Liver (tissue), 9 donors: ENCODE measurements around the gene TARS2. TPM values are rescaled to one million over a fixed set of nuclear protein-coding genes. Genes with fewer than 3 reads are reported as not detected.

ENCODE experiments used
- DNase-seq: peaks from one replicate; pipeline ENCODE4 v3.0.0-alpha.2; 2017; ENCODE audit warnings: low spot score
- H3K27ac ChIP-seq, 2 donors: one replicate each; pipeline ENCODE4 v1.7.0; 2013; ENCODE audit warnings: inconsistent platforms in 2 of 2, low read length in 2 of 2, control low read depth in 1 of 2, low read depth in 1 of 2, mild to moderate bottlenecking in 1 of 2
- H3K27me3 ChIP-seq, 4 donors: one replicate each; pipeline versions ENCODE4 v1.6.1 to v1.7.0; 2013; ENCODE audit warnings: low read length in 3 of 4, inconsistent platforms in 1 of 4, mild to moderate bottlenecking in 1 of 4, moderate library complexity in 1 of 4; ENCODE audit not compliant: control insufficient read depth in 4 of 4, insufficient read depth in 4 of 4
- H3K36me3 ChIP-seq, 4 donors: one replicate each; pipeline versions ENCODE4 v1.6.1 to v1.7.0; 2013; ENCODE audit warnings: low read length in 3 of 4, mild to moderate bottlenecking in 3 of 4, low read depth in 1 of 4, moderate library complexity in 1 of 4; ENCODE audit not compliant: control insufficient read depth in 4 of 4, insufficient read depth in 3 of 4
- H3K4me1 ChIP-seq, 4 donors: one replicate each; pipeline versions ENCODE4 v1.6.1 to v1.7.0; 2013; ENCODE audit warnings: low read length in 3 of 4, mild to moderate bottlenecking in 3 of 4, moderate library complexity in 1 of 4; ENCODE audit not compliant: control insufficient read depth in 4 of 4, insufficient read depth in 4 of 4
- H3K4me3 ChIP-seq, 3 donors: one replicate each; pipeline versions ENCODE4 v1.6.1 to v1.7.0; 2013; ENCODE audit warnings: low read length in 3 of 3, control low read depth in 1 of 3, low read depth in 1 of 3, mild to moderate bottlenecking in 1 of 3
- H3K9ac ChIP-seq, 2 donors: one replicate each; pipeline ENCODE4 v1.7.0; 2013; ENCODE audit warnings: low read length in 2 of 2, mild to moderate bottlenecking in 2 of 2, moderate library complexity in 2 of 2, control low read depth in 1 of 2, low read depth in 1 of 2
- H3K9me3 ChIP-seq, 4 donors: one replicate each; pipeline versions ENCODE4 v1.6.1 to v1.7.0; 2013; ENCODE audit warnings: low read length in 3 of 4; ENCODE audit not compliant: control insufficient read depth in 4 of 4
- ATF3 ChIP-seq: IDR thresholded peaks from 2 replicates; pipeline ENCODE4 v1.6.1; 2016; ENCODE audit warnings: antibody characterized with exemption
- EGR1 ChIP-seq, 2 donors: IDR thresholded peaks; 2 replicates each; pipeline ENCODE4 v1.6.1; 2016 to 2018; ENCODE audit warnings: antibody characterized with exemption in 2 of 2, low read depth in 2 of 2
- FOXA1 ChIP-seq: IDR thresholded peaks from 2 replicates; pipeline ENCODE4 v1.6.1; 2016; ENCODE audit warnings: antibody characterized with exemption
- GABPA ChIP-seq, 2 donors: IDR thresholded peaks in 1 of 2; conservative IDR thresholded peaks in 1 of 2; 2 replicates each; pipeline ENCODE4 v1.6.1; 2016; ENCODE audit warnings: antibody characterized with exemption in 2 of 2, mild to moderate bottlenecking in 1 of 2, moderate library complexity in 1 of 2
- HNF4A ChIP-seq, 2 donors: conservative IDR thresholded peaks; 2 replicates each; pipeline ENCODE4 v1.6.1; 2016; ENCODE audit warnings: antibody characterized with exemption in 2 of 2, mild to moderate bottlenecking in 2 of 2
- JUND ChIP-seq, 2 donors: IDR thresholded peaks; 2 replicates each; pipeline ENCODE4 v1.6.1; 2016; ENCODE audit warnings: antibody characterized with exemption in 2 of 2
- RAD21 ChIP-seq, 2 donors: IDR thresholded peaks; 2 replicates each; pipeline ENCODE4 v1.6.1; 2016; ENCODE audit warnings: antibody characterized with exemption in 2 of 2, mild to moderate bottlenecking in 2 of 2
- REST ChIP-seq: IDR thresholded peaks from 2 replicates; pipeline ENCODE4 v1.6.1; 2016; ENCODE audit warnings: antibody characterized with exemption, mild to moderate bottlenecking
- RXRA ChIP-seq, 2 donors: IDR thresholded peaks; 2 replicates each; pipeline ENCODE4 v1.6.1; 2017 to 2018; ENCODE audit warnings: antibody characterized with exemption in 2 of 2, mild to moderate bottlenecking in 1 of 2
- SP1 ChIP-seq: IDR thresholded peaks from 2 replicates; pipeline ENCODE4 v1.6.1; 2018; ENCODE audit warnings: antibody characterized with exemption, mild to moderate bottlenecking
- TAF1 ChIP-seq: conservative IDR thresholded peaks from 2 replicates; pipeline ENCODE4 v1.6.1; 2016; ENCODE audit warnings: antibody characterized with exemption, mild to moderate bottlenecking
- WGBS: extraction: QIAGEN DNeasy Blood & Tissue Kit; methylation state at CpG from one replicate; pipeline ENCODE4 v1.1.7; 2013; 5-methylcytosine and 5-hydroxymethylcytosine counted together
- polyA plus RNA-seq, 2 donors: library from polyadenylated mRNA; stranded (reverse) in 1 of 2; unstranded in 1 of 2; fragments of 200-250 nt in 1 of 2; fragments of >200 nt in 1 of 2; fragmentation: Nextera tagmentation in 1 of 2; extraction: Ambion mirVana in 1 of 2; gene quantifications; one replicate each; pipeline versions ENCODE4 v1.2.1 to v1.2.3, GENCODE V29; 2013 to 2015
- total RNA-seq, 2 donors: library from RNA; depleted of rRNA; stranded (reverse); fragments of >200 nt; gene quantifications; one replicate each; pipeline ENCODE4 v1.2.3, GENCODE V29; 2014
- TF ChIP-seq, protein P1 (sequence below): IDR thresholded peaks from 2 replicates; pipeline ENCODE4 v1.6.1; 2016; ENCODE audit warnings: antibody characterized with exemption
- donor health status: healthy.
- donor health status: healthy.
- donor health status: healthy.
- donor health status: healthy.
- donor health status: healthy.

The TARS2 gene
- total and polyA plus RNA-seq, 4 donors: 10.9 to 20.8 (median 18.6) TPM

DNA sequence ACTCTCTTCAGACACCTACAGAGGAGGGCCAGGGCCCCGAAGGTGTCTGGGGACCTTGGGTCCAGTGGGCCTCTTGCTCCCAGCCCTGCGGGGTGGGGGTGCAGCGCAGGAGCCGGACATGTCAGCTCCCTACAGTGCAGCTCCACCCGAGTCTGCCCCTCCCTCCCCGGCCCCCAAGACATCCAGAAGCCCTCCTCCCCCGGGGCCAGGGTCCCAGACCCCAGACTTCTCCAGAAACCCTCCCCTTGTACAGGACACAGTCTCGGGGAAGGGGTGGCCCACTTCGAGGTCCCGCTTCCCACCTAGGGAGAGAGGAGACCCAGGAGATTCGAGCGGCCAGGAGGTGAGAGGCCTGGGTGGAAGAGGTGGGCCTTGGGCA is 65.7 kb downstream of the TARS2 start:
- H3K27ac ChIP-seq: peak overlapping the region; percentile 69 to 80
- H3K36me3 ChIP-seq: peaks cover 0 to 11% (median 4%) of the 10 kb centered on the region in 4 donors
- H3K9ac ChIP-seq: peak overlapping the region in 1 of 2 donors; percentile 30
- DNase-seq: no peak
- H3K4me3 ChIP-seq: no peak overlapping the region
- TF ChIP-seq HNF4A (conservative IDR thresholded peaks at IDR 0.05) (no peak), EGR1 (IDR thresholded peaks at IDR 0.05; ENCODE audit: low read depth in 2 of 2) (no peak), REST (no peak), ATF3 (no peak), GABPA (IDR thresholded peaks at IDR 0.05 in 1 of 2, conservative IDR thresholded peaks at IDR 0.05 in 1 of 2) (no peak), JUND (IDR thresholded peaks at IDR 0.05) (no peak), TAF1 (no peak)
- TF ChIP-seq, protein P1, sequence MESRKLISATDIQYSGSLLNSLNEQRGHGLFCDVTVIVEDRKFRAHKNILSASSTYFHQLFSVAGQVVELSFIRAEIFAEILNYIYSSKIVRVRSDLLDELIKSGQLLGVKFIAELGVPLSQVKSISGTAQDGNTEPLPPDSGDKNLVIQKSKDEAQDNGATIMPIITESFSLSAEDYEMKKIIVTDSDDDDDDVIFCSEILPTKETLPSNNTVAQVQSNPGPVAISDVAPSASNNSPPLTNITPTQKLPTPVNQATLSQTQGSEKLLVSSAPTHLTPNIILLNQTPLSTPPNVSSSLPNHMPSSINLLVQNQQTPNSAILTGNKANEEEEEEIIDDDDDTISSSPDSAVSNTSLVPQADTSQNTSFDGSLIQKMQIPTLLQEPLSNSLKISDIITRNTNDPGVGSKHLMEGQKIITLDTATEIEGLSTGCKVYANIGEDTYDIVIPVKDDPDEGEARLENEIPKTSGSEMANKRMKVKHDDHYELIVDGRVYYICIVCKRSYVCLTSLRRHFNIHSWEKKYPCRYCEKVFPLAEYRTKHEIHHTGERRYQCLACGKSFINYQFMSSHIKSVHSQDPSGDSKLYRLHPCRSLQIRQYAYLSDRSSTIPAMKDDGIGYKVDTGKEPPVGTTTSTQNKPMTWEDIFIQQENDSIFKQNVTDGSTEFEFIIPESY: no peak
- no peaks in the 10 kb centered on the region for H3K27me3 ChIP-seq
- WGBS: 80% methylated on average over 12 of the region's 12 CpGs
- no peaks in the 10 kb centered on the region for H3K9me3 ChIP-seq
- H3K4me1 ChIP-seq: peaks cover 14 to 40% (median 26%) of the 10 kb centered on the region in 4 donors

DNA sequence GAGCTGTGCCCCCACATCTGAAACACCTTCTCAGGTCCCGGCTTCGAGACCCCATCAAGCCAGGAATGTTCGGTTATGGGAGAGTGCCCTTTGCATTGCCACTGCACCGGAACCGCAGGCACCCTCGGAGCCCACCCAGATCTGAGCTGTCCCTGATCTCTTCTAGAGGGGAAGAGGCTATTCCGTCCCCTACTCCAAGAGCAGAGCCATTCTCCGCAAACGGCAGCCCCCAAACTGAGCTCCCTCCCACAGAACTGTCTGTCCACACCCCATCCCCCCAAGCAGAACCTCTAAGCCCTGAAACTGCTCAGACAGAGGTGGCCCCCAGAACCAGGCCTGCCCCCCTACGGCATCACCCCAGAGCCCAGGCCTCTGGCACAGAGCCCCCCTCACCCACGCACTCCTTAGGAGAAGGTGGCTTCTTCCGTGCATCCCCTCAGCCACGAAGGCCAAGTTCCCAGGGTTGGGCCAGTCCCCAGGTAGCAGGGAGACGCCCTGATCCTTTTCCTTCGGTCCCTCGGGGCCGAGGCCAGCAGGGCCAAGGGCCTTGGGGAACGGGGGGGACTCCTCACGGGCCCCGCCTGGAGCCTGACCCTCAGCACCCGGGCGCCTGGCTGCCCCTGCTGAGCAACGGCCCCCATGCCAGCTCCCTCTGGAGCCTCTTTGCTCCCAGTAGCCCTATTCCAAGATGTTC is 66.3 kb downstream of the TARS2 start:
- 91% methylated on average over 23 of the region's 23 CpGs for WGBS
- Histone ChIP-seq H3K27me3 (no peaks in the 10 kb centered on the region), H3K4me3 (no peak overlapping the region), H3K9ac (no peak overlapping the region), H3K9me3 (no peaks in the 10 kb centered on the region), H3K27ac (peak overlapping the region; percentile 69 to 80), H3K36me3 (peaks cover 0 to 11% (median 4%) of the 10 kb centered on the region in 4 donors), H3K4me1 (peaks cover 14 to 37% (median 23%) of the 10 kb centered on the region in 4 donors)
- TF ChIP-seq RXRA (IDR thresholded peaks at IDR 0.05) (no peak), SP1 (no peak), FOXA1 (no peak), RAD21 (IDR thresholded peaks at IDR 0.05) (no peak), HNF4A (conservative IDR thresholded peaks at IDR 0.05) (no peak)
- no peak for DNase-seq
